ENCODE measurements around the gene TATDN3.

TATDN3 gene

DNA sequence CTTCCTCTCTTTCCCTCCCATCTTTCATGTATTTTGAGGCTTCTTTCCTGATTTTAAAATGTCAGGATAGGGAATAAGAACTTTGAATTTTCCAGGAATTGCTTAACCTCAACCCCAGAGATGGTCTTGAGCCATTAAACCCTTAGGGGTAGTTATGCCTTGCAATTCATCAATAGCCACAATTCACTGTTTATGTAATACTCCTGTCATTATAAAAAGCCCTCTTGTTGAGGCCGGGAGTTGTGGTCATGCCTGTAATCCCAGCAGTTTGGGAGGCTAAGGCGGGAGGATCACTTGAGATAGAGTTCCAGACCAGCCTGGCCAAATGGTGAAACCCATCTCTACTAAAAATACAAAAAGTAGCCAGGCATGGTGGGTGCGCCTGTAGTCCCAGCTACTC, 31.3 kb downstream of the TATDN3 start:
- no peaks in the 10 kb centered on the region for H3K27me3 ChIP-seq
- intact Hi-C loops (cut with DNase I; ENCODE audit: low total_unique reads), result no loop called here
- H3K4me3 ChIP-seq, result no peak overlapping the region
- peaks cover 0 to 5% (median 0%) of the 10 kb centered on the region in 3 donors for H3K36me3 ChIP-seq
- DNase-seq, result no peak
- H3K27ac ChIP-seq, result no peak overlapping the region
- peaks cover 0 to 10% (median 6%) of the 10 kb centered on the region in 3 donors for H3K9me3 ChIP-seq
- TF ChIP-seq, protein P1, sequence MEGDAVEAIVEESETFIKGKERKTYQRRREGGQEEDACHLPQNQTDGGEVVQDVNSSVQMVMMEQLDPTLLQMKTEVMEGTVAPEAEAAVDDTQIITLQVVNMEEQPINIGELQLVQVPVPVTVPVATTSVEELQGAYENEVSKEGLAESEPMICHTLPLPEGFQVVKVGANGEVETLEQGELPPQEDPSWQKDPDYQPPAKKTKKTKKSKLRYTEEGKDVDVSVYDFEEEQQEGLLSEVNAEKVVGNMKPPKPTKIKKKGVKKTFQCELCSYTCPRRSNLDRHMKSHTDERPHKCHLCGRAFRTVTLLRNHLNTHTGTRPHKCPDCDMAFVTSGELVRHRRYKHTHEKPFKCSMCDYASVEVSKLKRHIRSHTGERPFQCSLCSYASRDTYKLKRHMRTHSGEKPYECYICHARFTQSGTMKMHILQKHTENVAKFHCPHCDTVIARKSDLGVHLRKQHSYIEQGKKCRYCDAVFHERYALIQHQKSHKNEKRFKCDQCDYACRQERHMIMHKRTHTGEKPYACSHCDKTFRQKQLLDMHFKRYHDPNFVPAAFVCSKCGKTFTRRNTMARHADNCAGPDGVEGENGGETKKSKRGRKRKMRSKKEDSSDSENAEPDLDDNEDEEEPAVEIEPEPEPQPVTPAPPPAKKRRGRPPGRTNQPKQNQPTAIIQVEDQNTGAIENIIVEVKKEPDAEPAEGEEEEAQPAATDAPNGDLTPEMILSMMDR (IDR thresholded peaks at IDR 0.05), result no peak
- no peaks in the 10 kb centered on the region for H3K4me1 ChIP-seq

DNA sequence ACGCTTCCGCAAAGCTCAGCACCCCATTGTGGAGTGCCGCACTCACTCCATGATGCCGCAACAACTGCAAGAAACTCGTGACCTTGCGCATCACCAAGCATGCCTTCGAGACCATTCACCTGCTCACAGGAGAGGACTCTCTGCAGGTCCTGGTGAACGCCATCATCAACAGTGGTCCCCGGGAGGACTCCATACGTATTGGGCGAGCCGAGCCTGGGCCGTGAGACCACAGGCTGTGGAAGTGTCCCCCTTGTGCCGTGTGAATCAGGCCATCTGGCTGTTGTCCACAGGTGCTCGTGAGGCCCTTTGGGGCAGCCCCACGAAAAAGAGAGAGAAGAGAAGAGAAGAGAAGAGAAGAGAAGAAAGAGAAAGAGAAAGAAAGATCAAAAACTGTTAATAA, 32.5 kb downstream of the TATDN3 start:
- Histone ChIP-seq H3K4me3 (no peak overlapping the region), H3K27ac (no peak overlapping the region), H3K36me3 (peaks cover 0 to 5% (median 0%) of the 10 kb centered on the region in 3 donors), H3K4me1 (no peaks in the 10 kb centered on the region), H3K9me3 (peaks cover 0 to 10% (median 6%) of the 10 kb centered on the region in 3 donors), H3K27me3 (no peaks in the 10 kb centered on the region)
- DNase-seq, result no peak
- intact Hi-C loops (cut with DNase I; ENCODE audit: low total_unique reads), result no loop called here
- TF ChIP-seq, protein P1 (IDR thresholded peaks at IDR 0.05), result no peak

DNA sequence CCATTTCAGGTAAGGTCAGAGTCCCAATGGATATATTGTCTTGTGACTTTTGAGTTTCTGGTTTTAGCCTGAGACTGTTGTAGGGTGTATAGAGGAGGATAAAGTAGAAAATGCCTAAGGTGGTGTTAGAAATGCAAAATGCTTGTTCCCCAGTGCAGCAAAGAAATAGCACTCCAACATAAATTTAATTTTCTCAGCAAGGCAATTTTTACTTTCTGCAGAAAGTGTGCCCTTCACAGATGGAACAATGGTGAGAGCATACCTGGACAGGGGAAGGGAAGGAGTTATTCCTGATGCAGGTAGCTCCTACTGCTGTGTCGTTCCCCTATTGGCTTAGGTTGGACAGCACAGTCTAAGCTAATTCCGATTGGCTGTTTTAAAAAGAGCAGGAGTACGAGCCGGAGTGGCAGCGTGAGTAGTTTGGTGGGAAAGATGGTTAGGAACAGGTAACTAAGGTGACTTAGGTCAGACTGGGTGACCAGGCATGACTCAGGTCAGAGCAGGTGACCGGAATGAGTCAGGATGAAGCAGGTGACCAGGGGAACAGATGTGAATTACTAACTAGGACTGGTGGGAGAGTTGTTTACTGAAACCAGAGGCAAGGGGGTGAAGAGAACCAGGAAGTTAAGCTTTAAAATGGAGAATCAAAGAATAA, 34.2 kb downstream of the TATDN3 start:
- peaks cover 0 to 5% (median 0%) of the 10 kb centered on the region in 3 donors for H3K36me3 ChIP-seq
- TF ChIP-seq, protein P1 (IDR thresholded peaks at IDR 0.05), result no peak
- H3K4me3 ChIP-seq, result no peak overlapping the region
- no peaks in the 10 kb centered on the region for H3K27me3 ChIP-seq
- no peaks in the 10 kb centered on the region for H3K4me1 ChIP-seq
- intact Hi-C loops (cut with DNase I; ENCODE audit: low total_unique reads), result no loop called here
- H3K9me3 ChIP-seq, result peaks cover 0 to 10% (median 6%) of the 10 kb centered on the region in 3 donors
- no peak for DNase-seq
- no peak overlapping the region for H3K27ac ChIP-seq

GRCh38 chr1:212827171-212827776, 35.6 kb downstream of the TATDN3 start:
- H3K27ac ChIP-seq, result no peak overlapping the region
- DNase-seq, result no peak
- H3K27me3 ChIP-seq, result no peaks in the 10 kb centered on the region
- TF ChIP-seq, protein P1 (IDR thresholded peaks at IDR 0.05), result no peak
- H3K4me3 ChIP-seq, result no peak overlapping the region
- H3K36me3 ChIP-seq, result peaks cover 0 to 5% (median 0%) of the 10 kb centered on the region in 3 donors
- H3K4me1 ChIP-seq, result no peaks in the 10 kb centered on the region
- intact Hi-C loops (cut with DNase I; ENCODE audit: low total_unique reads), result no loop called here
- peaks cover 0 to 10% (median 6%) of the 10 kb centered on the region in 3 donors for H3K9me3 ChIP-seq

DNA sequence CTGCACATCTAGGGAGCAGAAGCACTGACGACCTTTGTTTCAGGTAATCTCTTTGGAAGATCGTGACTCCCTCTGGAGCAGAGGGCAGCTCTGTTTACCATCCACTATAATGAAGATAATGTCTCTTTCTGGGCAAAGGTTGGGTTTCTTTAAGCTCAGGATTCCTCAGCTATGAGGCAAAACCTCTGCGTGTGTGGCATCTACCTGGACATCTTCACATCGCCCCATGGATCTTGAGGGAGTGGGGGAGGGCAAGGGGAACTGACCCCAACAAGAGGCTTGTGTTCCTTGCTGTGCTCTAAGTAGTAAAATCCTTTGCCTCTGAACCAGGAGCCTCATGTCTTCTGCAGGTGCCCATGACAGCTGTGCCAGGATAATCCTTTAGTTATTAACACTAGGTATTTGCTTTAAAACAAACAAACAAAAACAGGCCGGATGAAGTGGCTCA, 36.2 kb downstream of the TATDN3 start:
- peaks cover 0 to 10% (median 6%) of the 10 kb centered on the region in 3 donors for H3K9me3 ChIP-seq
- intact Hi-C loops (cut with DNase I; ENCODE audit: low total_unique reads), result no loop called here
- no peak overlapping the region for H3K4me3 ChIP-seq
- DNase-seq, result no peak
- H3K27me3 ChIP-seq, result no peaks in the 10 kb centered on the region
- TF ChIP-seq, protein P1 (IDR thresholded peaks at IDR 0.05), result no peak
- no peak overlapping the region for H3K27ac ChIP-seq
- peaks cover 0 to 5% (median 0%) of the 10 kb centered on the region in 3 donors for H3K36me3 ChIP-seq
- no peaks in the 10 kb centered on the region for H3K4me1 ChIP-seq

All from tibial artery (tissue), 4 donors.